ENCODE measurements around the gene PTPRK.

Gene PTPRK

DNA sequence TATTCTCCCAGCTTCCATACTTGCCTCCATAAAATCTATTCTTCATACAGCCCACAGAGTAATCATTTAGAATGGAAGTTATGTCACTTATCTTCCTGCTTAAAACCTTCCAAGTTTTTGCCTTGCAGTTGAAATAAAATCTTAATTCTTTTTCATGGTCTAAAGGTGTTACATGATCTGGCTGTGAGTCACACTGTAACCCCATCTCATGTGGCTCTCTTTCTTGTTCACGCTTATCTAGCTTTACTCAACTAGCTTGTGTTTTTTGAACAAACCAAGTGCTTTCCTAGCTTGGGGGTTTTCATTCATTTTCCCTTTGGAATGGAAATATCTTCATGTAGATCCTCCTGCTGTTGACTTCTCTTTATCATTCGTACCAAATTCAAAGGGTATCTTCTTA, 596.0 kb downstream of the PTPRK start:
- H3K4me3 ChIP-seq (ENCODE audit: low read depth, low read length): no peak overlapping the region
- TF ChIP-seq, protein P1, sequence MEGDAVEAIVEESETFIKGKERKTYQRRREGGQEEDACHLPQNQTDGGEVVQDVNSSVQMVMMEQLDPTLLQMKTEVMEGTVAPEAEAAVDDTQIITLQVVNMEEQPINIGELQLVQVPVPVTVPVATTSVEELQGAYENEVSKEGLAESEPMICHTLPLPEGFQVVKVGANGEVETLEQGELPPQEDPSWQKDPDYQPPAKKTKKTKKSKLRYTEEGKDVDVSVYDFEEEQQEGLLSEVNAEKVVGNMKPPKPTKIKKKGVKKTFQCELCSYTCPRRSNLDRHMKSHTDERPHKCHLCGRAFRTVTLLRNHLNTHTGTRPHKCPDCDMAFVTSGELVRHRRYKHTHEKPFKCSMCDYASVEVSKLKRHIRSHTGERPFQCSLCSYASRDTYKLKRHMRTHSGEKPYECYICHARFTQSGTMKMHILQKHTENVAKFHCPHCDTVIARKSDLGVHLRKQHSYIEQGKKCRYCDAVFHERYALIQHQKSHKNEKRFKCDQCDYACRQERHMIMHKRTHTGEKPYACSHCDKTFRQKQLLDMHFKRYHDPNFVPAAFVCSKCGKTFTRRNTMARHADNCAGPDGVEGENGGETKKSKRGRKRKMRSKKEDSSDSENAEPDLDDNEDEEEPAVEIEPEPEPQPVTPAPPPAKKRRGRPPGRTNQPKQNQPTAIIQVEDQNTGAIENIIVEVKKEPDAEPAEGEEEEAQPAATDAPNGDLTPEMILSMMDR (IDR thresholded peaks at IDR 0.05; ENCODE audit: control insufficient read depth, extremely low read depth, insufficient read depth): no peak
- no peak for DNase-seq (ENCODE audit: low read depth)

DNA sequence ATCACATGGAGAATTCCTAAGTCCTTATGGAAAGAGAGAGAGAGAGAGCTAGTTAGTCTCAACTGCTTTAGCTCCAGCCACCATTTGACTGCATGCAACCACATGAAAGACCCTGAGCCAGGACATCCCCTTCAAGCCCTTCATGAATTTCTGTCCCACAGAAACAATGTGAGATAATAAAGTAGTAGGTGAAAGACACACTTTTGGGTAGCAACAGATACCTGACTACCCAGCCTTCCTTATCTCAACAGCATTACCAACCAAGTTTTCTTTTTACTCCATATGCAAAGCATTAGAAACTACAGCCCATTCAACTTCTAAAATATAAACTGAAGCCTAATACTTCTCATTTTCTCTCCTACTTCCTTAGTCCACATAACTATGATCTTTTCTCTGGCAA, 596.4 kb downstream of the PTPRK start:
- DNase-seq (ENCODE audit: low read depth): no peak
- no peak overlapping the region for H3K4me3 ChIP-seq (ENCODE audit: low read depth, low read length)
- TF ChIP-seq, protein P1 (IDR thresholded peaks at IDR 0.05; ENCODE audit: control insufficient read depth, extremely low read depth, insufficient read depth): no peak

DNA sequence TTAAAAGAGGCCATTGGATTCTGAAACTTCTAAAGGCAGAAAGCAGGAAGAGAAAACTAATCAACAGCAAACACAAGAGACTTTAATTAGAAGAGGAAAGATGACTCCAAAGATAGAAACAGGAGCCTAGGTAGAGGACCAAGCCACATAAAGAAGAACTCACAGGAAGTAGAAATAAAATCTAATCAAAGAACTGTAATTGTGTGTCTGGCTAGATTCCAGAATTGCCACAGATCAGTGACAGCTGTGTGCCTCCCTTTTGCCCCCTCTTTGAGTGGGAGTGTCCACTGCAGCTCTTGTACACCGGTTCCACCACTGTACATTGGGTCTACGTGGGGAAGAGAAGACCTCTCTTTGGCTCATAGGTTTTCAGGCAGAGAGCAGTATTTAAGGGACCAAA, 597.3 kb downstream of the PTPRK start:
- TF ChIP-seq, protein P1 (IDR thresholded peaks at IDR 0.05; ENCODE audit: control insufficient read depth, extremely low read depth, insufficient read depth): no peak
- no peak for DNase-seq (ENCODE audit: low read depth)
- H3K4me3 ChIP-seq (ENCODE audit: low read depth, low read length): no peak overlapping the region

- H3K4me3 ChIP-seq (ENCODE audit: low read depth, low read length): no peak overlapping the region
- TF ChIP-seq, protein P1 (IDR thresholded peaks at IDR 0.05; ENCODE audit: control insufficient read depth, extremely low read depth, insufficient read depth): no peak
- no peak for DNase-seq (ENCODE audit: low read depth)
These were observed 598.4 kb downstream of the PTPRK start for GRCh38 chr6:127921982-127922381.

DNA sequence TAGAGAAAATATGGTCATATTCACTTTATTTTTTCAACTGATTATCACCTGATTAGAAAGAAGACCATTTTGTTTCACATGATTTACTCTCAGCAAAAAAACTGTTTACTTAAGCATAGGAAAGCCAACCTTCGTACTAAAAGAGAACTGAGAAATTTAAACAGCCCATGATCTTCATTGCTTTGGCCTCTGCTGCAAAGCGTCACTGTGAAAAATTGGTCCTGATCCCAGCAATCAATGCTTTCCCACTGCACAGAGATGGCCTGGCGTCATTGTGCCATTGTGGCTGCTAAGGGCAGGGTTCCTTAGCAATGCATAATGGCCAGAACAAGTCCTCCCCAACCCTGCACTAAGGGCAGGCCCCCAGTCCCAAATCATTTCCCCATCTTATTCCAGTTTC, 599.6 kb downstream of the PTPRK start:
- no peak overlapping the region for H3K4me3 ChIP-seq (ENCODE audit: low read depth, low read length)
- TF ChIP-seq, protein P1 (IDR thresholded peaks at IDR 0.05; ENCODE audit: control insufficient read depth, extremely low read depth, insufficient read depth): no peak
- no peak for DNase-seq (ENCODE audit: low read depth)

Data from LNCaP clone FGC (cell line).